Vagina (tissue), 2 donors: ENCODE data around the gene ATP5MG. TPM values are rescaled to one million over a fixed set of nuclear protein-coding genes. Genes with fewer than 3 reads are reported as not detected.

Source experiments
- DNase-seq, 2 donors: peaks; one replicate each; pipeline ENCODE4 v3.0.0-alpha.2; 2017; ENCODE audit errors: extremely low spot score in 2 of 2
- H3K27ac ChIP-seq: fragments of 200-600 bp; sonication (generic); one replicate; pipeline ENCODE4 v1.5.1; 2019
- H3K27me3 ChIP-seq: fragments of 200-600 bp; sonication (generic); one replicate; pipeline ENCODE4 v1.5.1; 2019
- H3K36me3 ChIP-seq, 2 donors: fragments of 200-600 bp; sonication (generic); one replicate each; pipeline ENCODE4 v1.5.1; 2017 to 2019
- H3K4me1 ChIP-seq: fragments of 200-600 bp; sonication (generic); one replicate; pipeline ENCODE4 v1.5.1; 2019
- H3K4me3 ChIP-seq, 2 donors: fragments of 200-600 bp; sonication (generic); 1 replicate in 1 of 2; 2 replicates in 1 of 2; pipeline ENCODE4 v1.5.1; 2016 to 2019
- H3K9me3 ChIP-seq: fragments of 200-600 bp; sonication (generic); one replicate; pipeline ENCODE4 v1.5.1; 2019
- CTCF ChIP-seq, 3 experiments: fragments of 450-650 bp in 2 of 3; fragments of 200-600 bp in 1 of 3; sonication (generic) in 1 of 3; IDR thresholded peaks; one replicate each; pipeline ENCODE4 v1.5.1; 2017 to 2019; ENCODE audit warnings: antibody characterized with exemption in 3 of 3, mild to moderate bottlenecking in 2 of 3, moderate library complexity in 2 of 3
- POLR2A ChIP-seq, 2 donors: fragments of 450-650 bp; IDR thresholded peaks; one replicate each; pipeline ENCODE4 v1.6.1; 2017; ENCODE audit warnings: antibody characterized with exemption in 2 of 2, mild to moderate bottlenecking in 2 of 2, moderate library complexity in 2 of 2
- POLR2AphosphoS5 ChIP-seq, 2 donors: sonication (generic); formaldehyde crosslinking; IDR thresholded peaks; one replicate each; pipeline ENCODE4 v1.9.0; 2017; ENCODE audit warnings: antibody characterized with exemption in 2 of 2, mild to moderate bottlenecking in 2 of 2, low read depth in 1 of 2; ENCODE audit not compliant: insufficient read depth in 1 of 2
- intact Hi-C: fragments of 100-400 bp; cut with DNase I; formaldehyde crosslinking; loops from one replicate; pipeline ENCODE4 v1.15.1; 2023
- total RNA-seq: library from RNA; depleted of rRNA; stranded (reverse); fragments of >200 nt; gene quantifications from one replicate; pipeline ENCODE4 v1.2.3, GENCODE V29; 2016

ATP5MG gene
- total RNA-seq, 1 donor from 2014 or later = 169 TPM

- DNase-seq = peak in 1 of 2 donors; percentile 97
- intact Hi-C loops = no loop called here
- H3K4me1 ChIP-seq = peaks cover 56% of the 10 kb centered on the region
These were observed 34.7 kb downstream of the ATP5MG start, which contains the start of gene KMT2A for GRCh38 chr11:118435893-118436624. KMT2A (plus strand) TSS chr11:118436492; CDS start chr11:118436513, 21 bp downstream.

GRCh38 chr11:118436639-118437207 is 35.3 kb downstream of the ATP5MG start:
- H3K27ac ChIP-seq = peak overlapping the region; percentile 97
- peak in 1 of 2 donors; percentile 86 for DNase-seq
- peaks cover 63% of the 10 kb centered on the region for H3K4me1 ChIP-seq
- intact Hi-C loops = no loop called here
- no peaks in the 10 kb centered on the region for H3K9me3 ChIP-seq
- peak overlapping the region; percentile 66 to 99 for H3K4me3 ChIP-seq
- H3K27me3 ChIP-seq = no peaks in the 10 kb centered on the region
- no peak for TF ChIP-seq POLR2AphosphoS5 (IDR thresholded peaks at IDR 0.05; ENCODE audit: insufficient read depth in 1 of 2, low read depth in 1 of 2)
- no peak for TF ChIP-seq POLR2A (IDR thresholded peaks at IDR 0.05)
- no peak for TF ChIP-seq CTCF (IDR thresholded peaks at IDR 0.05)
- H3K36me3 ChIP-seq = no peaks in the 10 kb centered on the region

More at GRCh38 chr11:118435893-118436624, 34.7 kb downstream of the ATP5MG start, which contains the start of gene KMT2A:
- Histone ChIP-seq H3K27ac (peak within 1 kb of the TSS; percentile 97), H3K36me3 (no peaks in the 10 kb centered on the region), H3K27me3 (no peaks in the 10 kb centered on the region), H3K4me3 (peak within 1 kb of the TSS; percentile 66 to 99), H3K9me3 (no peaks in the 10 kb centered on the region)
- peak; percentile 46 to 75 for TF ChIP-seq POLR2AphosphoS5 (IDR thresholded peaks at IDR 0.05; ENCODE audit: insufficient read depth in 1 of 2, low read depth in 1 of 2)
- TF ChIP-seq POLR2A (IDR thresholded peaks at IDR 0.05) = peak in 1 of 2 donors; percentile 43
- TF ChIP-seq CTCF (IDR thresholded peaks at IDR 0.05) = peak in 2 of 3 experiments; percentile 94 to 99

GRCh38 chr11:118437208-118438125 is 36.1 kb downstream of the ATP5MG start:
- DNase-seq = peak in 1 of 2 donors; percentile 87
- Histone ChIP-seq H3K4me3 (peak overlapping the region; percentile 66 to 99), H3K27me3 (no peaks in the 10 kb centered on the region), H3K4me1 (peaks cover 70% of the 10 kb centered on the region), H3K36me3 (no peaks in the 10 kb centered on the region), H3K27ac (peak overlapping the region; percentile 97), H3K9me3 (no peaks in the 10 kb centered on the region)
- intact Hi-C loops = no loop called here
- TF ChIP-seq POLR2AphosphoS5 (IDR thresholded peaks at IDR 0.05; ENCODE audit: insufficient read depth in 1 of 2, low read depth in 1 of 2) (peak in 1 of 2 donors; percentile 42), CTCF (IDR thresholded peaks at IDR 0.05) (no peak), POLR2A (IDR thresholded peaks at IDR 0.05) (no peak)

- Histone ChIP-seq H3K27ac (peak overlapping the region; percentile 97), H3K27me3 (no peaks in the 10 kb centered on the region), H3K36me3 (no peaks in the 10 kb centered on the region), H3K4me3 (peak overlapping the region; percentile 66 to 99), H3K4me1 (peaks cover 80% of the 10 kb centered on the region), H3K9me3 (no peaks in the 10 kb centered on the region)
- peak in 1 of 2 donors; percentile 58 for TF ChIP-seq POLR2AphosphoS5 (IDR thresholded peaks at IDR 0.05; ENCODE audit: insufficient read depth in 1 of 2, low read depth in 1 of 2)
- TF ChIP-seq POLR2A (IDR thresholded peaks at IDR 0.05) = no peak
- no peak for TF ChIP-seq CTCF (IDR thresholded peaks at IDR 0.05)
- intact Hi-C loops = no loop called here
- DNase-seq = no peak
These were observed 37.0 kb downstream of the ATP5MG start for GRCh38 chr11:118438314-118438931.
